ENCODE measurements around the gene PADI2. TPM values are rescaled to one million over a fixed set of nuclear protein-coding genes. Genes with fewer than 3 reads are reported as not detected.

PADI2 gene
- total RNA-seq, 1 experiment from 2014 or later = 14.0 TPM

DNA sequence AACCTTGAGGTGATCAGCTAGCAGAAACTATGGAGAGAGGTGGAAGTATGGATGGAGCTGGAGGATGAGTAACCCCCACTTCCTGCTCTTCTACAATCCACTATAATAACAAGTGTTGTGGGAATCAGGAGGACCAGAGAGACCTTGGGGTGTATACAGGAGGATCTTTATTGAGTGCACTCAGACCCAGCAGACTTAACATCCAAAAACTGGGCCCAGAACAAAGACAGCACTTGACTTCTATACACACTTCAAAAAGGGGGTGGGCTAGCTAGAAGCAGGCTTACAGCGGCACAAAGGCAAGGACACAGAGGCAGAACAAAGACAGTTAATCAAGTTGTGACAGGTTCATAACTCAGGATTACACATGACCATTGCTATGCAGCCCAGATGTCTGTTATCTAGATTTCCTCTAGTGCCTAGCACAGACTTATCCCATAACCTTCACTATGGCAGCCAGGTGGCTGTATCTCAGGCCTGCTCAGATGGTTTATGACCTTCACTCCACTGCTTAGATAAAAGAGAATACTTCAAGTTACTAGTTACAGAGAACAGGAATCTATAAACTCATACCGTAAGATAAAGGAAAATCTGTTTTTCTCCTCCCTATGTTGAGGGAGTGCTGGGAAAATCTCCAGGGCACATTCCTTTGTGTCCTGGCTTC, 36.1 kb upstream of the PADI2 start:
- H3F3A ChIP-seq (ENCODE audit: insufficient read depth, low read depth) = no peaks in the 10 kb centered on the region
- POLR2A ChIA-PET (ENCODE audit: unreplicated experiment) = no interaction called here
- no peak overlapping the region for H2AFZ ChIP-seq
- TF ChIP-seq EZH2 (IDR thresholded peaks at IDR 0.05; ENCODE audit: low read depth) = no peak
- TF ChIP-seq, protein P1, sequence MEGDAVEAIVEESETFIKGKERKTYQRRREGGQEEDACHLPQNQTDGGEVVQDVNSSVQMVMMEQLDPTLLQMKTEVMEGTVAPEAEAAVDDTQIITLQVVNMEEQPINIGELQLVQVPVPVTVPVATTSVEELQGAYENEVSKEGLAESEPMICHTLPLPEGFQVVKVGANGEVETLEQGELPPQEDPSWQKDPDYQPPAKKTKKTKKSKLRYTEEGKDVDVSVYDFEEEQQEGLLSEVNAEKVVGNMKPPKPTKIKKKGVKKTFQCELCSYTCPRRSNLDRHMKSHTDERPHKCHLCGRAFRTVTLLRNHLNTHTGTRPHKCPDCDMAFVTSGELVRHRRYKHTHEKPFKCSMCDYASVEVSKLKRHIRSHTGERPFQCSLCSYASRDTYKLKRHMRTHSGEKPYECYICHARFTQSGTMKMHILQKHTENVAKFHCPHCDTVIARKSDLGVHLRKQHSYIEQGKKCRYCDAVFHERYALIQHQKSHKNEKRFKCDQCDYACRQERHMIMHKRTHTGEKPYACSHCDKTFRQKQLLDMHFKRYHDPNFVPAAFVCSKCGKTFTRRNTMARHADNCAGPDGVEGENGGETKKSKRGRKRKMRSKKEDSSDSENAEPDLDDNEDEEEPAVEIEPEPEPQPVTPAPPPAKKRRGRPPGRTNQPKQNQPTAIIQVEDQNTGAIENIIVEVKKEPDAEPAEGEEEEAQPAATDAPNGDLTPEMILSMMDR (conservative IDR thresholded peaks at IDR 0.05) = no peak
- no peaks in the 10 kb centered on the region for H3K9me2 ChIP-seq (ENCODE audit: insufficient read depth)
- intact Hi-C loops (cut with micrococcal nuclease; ENCODE audit: unreplicated experiment) = no loop called here
- H3K9me3 ChIP-seq (ENCODE audit: insufficient read depth, low read depth) = no peaks in the 10 kb centered on the region; the same call in 1 of the 2 replicates
- H3K4me3 ChIP-seq = no peak overlapping the region
- CTCF ChIA-PET = no interaction called here
- DNase-seq = no peak
- no peak overlapping the region for H3K27ac ChIP-seq
- H3K4me2 ChIP-seq = no peak overlapping the region
- H4K20me1 ChIP-seq (ENCODE audit: insufficient read depth) = no peaks in the 10 kb centered on the region
- H3K27me3 ChIP-seq (ENCODE audit: insufficient read depth, low read depth) = no peaks in the 10 kb centered on the region
- no peaks in the 10 kb centered on the region for H3K36me3 ChIP-seq (ENCODE audit: low read depth)
- H3K79me2 ChIP-seq (ENCODE audit: low read depth) = no peaks in the 10 kb centered on the region
- BruUV-seq (replicated peaks) = no TSS peak
- no peaks in the 10 kb centered on the region for H3K4me1 ChIP-seq (replicated peaks; ENCODE audit: insufficient read depth)

DNA sequence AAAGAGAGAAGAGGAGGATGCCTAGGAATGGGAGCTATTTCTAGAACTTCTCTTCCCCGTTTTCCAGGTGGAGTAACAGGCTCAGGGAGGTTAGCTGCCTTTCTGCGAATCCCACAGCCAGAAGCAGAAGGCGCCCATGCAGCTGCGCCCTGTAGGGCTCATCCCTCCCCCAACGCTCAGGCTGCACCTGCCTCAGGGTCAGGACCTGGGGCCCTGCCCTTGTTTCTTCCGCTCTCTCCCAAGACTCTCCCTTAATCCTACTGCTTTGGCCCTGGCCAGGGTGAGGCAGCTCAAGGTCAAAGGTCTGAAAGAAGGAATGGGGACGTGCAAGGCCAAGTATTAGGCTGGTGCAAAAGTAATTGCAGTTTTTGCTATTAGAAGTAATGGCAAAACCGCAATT, 30.5 kb upstream of the PADI2 start:
- CTCF ChIA-PET = no interaction called here
- H3K27ac ChIP-seq = no peak overlapping the region

DNA sequence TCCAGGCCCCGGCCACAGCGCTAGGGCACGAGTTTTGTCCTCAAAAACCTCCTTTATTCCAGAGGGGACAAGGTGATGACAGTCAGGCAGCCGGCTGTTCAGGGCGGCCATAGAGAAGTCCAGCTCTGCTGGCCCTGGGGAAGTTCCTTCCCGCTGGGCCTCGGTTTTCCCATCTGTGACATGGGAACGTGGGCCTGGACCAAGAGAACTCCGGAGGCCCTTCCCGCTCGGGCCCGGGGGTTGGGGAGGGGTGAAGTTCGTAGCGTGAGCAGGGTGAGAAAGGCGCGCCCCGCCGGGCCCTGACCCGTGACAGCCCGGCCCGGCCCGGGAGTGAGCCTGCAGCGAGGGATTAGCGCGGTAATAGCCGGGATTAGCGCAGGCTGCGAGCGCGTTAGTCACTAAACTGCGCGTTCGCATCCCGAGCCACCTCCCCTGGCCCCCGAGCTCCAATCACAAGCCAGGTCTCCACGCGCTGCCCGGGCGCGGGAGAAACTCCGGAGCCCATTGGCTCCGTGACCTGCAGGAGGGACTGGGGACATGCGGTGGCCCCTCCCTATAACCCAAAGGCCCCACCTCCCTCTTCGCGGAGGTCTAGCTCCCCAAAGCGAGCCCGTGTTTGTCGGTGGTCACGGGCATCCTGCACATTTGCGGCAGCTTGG, 29.8 kb upstream of the PADI2 start:
- TF ChIP-seq, protein P1 (conservative IDR thresholded peaks at IDR 0.05) = no peak
- no peak for TF ChIP-seq EZH2 (IDR thresholded peaks at IDR 0.05; ENCODE audit: low read depth)
- H3K36me3 ChIP-seq (ENCODE audit: low read depth) = no peaks in the 10 kb centered on the region
- CTCF ChIA-PET = no interaction called here
- no peaks in the 10 kb centered on the region for H4K20me1 ChIP-seq (ENCODE audit: insufficient read depth)
- H3K9me2 ChIP-seq (ENCODE audit: insufficient read depth) = no peaks in the 10 kb centered on the region
- H3K27me3 ChIP-seq (ENCODE audit: insufficient read depth, low read depth) = no peaks in the 10 kb centered on the region
- H3K4me1 ChIP-seq (replicated peaks; ENCODE audit: insufficient read depth) = no peaks in the 10 kb centered on the region
- POLR2A ChIA-PET (ENCODE audit: unreplicated experiment) = no interaction called here
- H3K4me3 ChIP-seq = no peak overlapping the region
- BruUV-seq (replicated peaks) = no TSS peak
- H3K79me2 ChIP-seq (ENCODE audit: low read depth) = no peaks in the 10 kb centered on the region
- DNase-seq = no peak
- no peak overlapping the region for H3K27ac ChIP-seq
- intact Hi-C loops (cut with micrococcal nuclease; ENCODE audit: unreplicated experiment) = no loop called here
- H2AFZ ChIP-seq = no peak overlapping the region
- no peaks in the 10 kb centered on the region for H3F3A ChIP-seq (ENCODE audit: insufficient read depth, low read depth)
- no peak overlapping the region for H3K4me2 ChIP-seq
- H3K9me3 ChIP-seq (ENCODE audit: insufficient read depth, low read depth) = no peaks in the 10 kb centered on the region

More for the DNA sequence above, 30.5 kb upstream of the PADI2 start:
- intact Hi-C loops (cut with micrococcal nuclease; ENCODE audit: unreplicated experiment) = no loop called here
- Histone ChIP-seq H3K9me2 (ENCODE audit: insufficient read depth) (no peaks in the 10 kb centered on the region), H3K79me2 (ENCODE audit: low read depth) (no peaks in the 10 kb centered on the region), H3F3A (ENCODE audit: insufficient read depth, low read depth) (no peaks in the 10 kb centered on the region), H3K9me3 (ENCODE audit: insufficient read depth, low read depth) (no peaks in the 10 kb centered on the region; the same call in 1 of the 2 replicates), H3K4me1 (replicated peaks; ENCODE audit: insufficient read depth) (no peaks in the 10 kb centered on the region), H3K4me2 (no peak overlapping the region), H4K20me1 (ENCODE audit: insufficient read depth) (no peaks in the 10 kb centered on the region), H3K27me3 (ENCODE audit: insufficient read depth, low read depth) (no peaks in the 10 kb centered on the region), H3K4me3 (no peak overlapping the region), H2AFZ (no peak overlapping the region), H3K36me3 (ENCODE audit: low read depth) (no peaks in the 10 kb centered on the region)
- TF ChIP-seq, protein P1 (conservative IDR thresholded peaks at IDR 0.05) = no peak
- no peak for TF ChIP-seq EZH2 (IDR thresholded peaks at IDR 0.05; ENCODE audit: low read depth)
- POLR2A ChIA-PET (ENCODE audit: unreplicated experiment) = no interaction called here
- no TSS peak for BruUV-seq (replicated peaks)
- DNase-seq = no peak

Data from PC-9 (cell line).